ENCODE data around the gene TMEM232.

GRCh38 chr5:110514030-110514429 is 212.4 kb downstream of the TMEM232 start:
- TF ChIP-seq, protein P1, sequence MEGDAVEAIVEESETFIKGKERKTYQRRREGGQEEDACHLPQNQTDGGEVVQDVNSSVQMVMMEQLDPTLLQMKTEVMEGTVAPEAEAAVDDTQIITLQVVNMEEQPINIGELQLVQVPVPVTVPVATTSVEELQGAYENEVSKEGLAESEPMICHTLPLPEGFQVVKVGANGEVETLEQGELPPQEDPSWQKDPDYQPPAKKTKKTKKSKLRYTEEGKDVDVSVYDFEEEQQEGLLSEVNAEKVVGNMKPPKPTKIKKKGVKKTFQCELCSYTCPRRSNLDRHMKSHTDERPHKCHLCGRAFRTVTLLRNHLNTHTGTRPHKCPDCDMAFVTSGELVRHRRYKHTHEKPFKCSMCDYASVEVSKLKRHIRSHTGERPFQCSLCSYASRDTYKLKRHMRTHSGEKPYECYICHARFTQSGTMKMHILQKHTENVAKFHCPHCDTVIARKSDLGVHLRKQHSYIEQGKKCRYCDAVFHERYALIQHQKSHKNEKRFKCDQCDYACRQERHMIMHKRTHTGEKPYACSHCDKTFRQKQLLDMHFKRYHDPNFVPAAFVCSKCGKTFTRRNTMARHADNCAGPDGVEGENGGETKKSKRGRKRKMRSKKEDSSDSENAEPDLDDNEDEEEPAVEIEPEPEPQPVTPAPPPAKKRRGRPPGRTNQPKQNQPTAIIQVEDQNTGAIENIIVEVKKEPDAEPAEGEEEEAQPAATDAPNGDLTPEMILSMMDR (IDR thresholded peaks at IDR 0.05) = no peak
- no peak for TF ChIP-seq EP300 (IDR thresholded peaks at IDR 0.05)
- TF ChIP-seq POLR2A (IDR thresholded peaks at IDR 0.05) = no peak

Measured in stomach (tissue), 4 donors.